Subcutaneous adipose tissue (tissue), 4 donors: ENCODE data around the gene PATJ. TPM values are rescaled to one million over a fixed set of nuclear protein-coding genes. Genes with fewer than 3 reads are reported as not detected.

Source experiments
- CTCF ChIP-seq: fragments of 450-650 bp; IDR thresholded peaks from one replicate; pipeline ENCODE4 v1.5.1; 2016; ENCODE audit warnings: low read depth, mild to moderate bottlenecking, control low read depth, antibody characterized with exemption, moderate library complexity
- total RNA-seq, 4 donors: library from RNA; depleted of rRNA; stranded (reverse); fragments of >200 nt; gene quantifications; one replicate each; pipeline ENCODE4 v1.1.0, GENCODE V29; 2016

PATJ gene
- total RNA-seq, 4 donors from 2014 or later: 12.2 to 21.6 (median 19.1) TPM

GRCh38 chr1:61907102-61907501 is 164.8 kb downstream of the PATJ start:
- no peak for TF ChIP-seq CTCF

GRCh38 chr1:61910035-61910434 is 167.8 kb downstream of the PATJ start:
- no peak for TF ChIP-seq CTCF

- TF ChIP-seq CTCF: no peak
Observed at GRCh38 chr1:61914823-61915482, 172.7 kb downstream of the PATJ start.

- TF ChIP-seq CTCF: no peak
Observed at GRCh38 chr1:61921435-61921834, 179.2 kb downstream of the PATJ start.

- no peak for TF ChIP-seq CTCF
Observed at GRCh38 chr1:61922950-61923480, 180.7 kb downstream of the PATJ start.

GRCh38 chr1:61925591-61926298 is 183.5 kb downstream of the PATJ start:
- no peak for TF ChIP-seq CTCF

- TF ChIP-seq CTCF: no peak
Observed at GRCh38 chr1:61926597-61926996, 184.3 kb downstream of the PATJ start.
